HEK293 (cell line): Measurements from ENCODE around the gene KCNJ11.

Experiments used
- CTCF ChIA-PET: fragments of 350-600 bp; formaldehyde crosslinking; extraction: SDS; loops from one replicate; lab custom pipeline; 2021; ENCODE audit warnings: antibody characterized with exemption; lab: Yijun Ruan, JAX
- POLR2A ChIA-PET: fragments of 300-600 bp; formaldehyde crosslinking; extraction: SDS; loops from one replicate; lab custom pipeline; 2020; ENCODE audit warnings: antibody characterized with exemption, inconsistent platforms; lab: Yijun Ruan, JAX
- H3K27ac ChIP-seq: fragments of 200-500 bp; sonication (Bioruptor generic); 2 replicates; pipeline ENCODE4 v1.5.1; 2014; ENCODE audit warnings: low read depth, low read length, control low read depth, inconsistent platforms; ENCODE audit errors: extremely low read depth
- H3K36me3 ChIP-seq, 2 experiments: fragments of 200-500 bp in 1 of 2; sonication (Bioruptor generic) in 1 of 2; 1 replicate in 1 of 2; 2 replicates in 1 of 2; pipeline ENCODE4 v1.5.1; 2014 to 2017; ENCODE audit warnings: inconsistent platforms in 2 of 2, low read length in 2 of 2; ENCODE audit not compliant: control insufficient read depth in 2 of 2, insufficient read depth in 1 of 2
- H3K4me1 ChIP-seq: fragments of 200-500 bp; sonication (Bioruptor generic); 2 replicates; pipeline ENCODE4 v1.5.1; 2014; ENCODE audit warnings: mild to moderate bottlenecking, low read length, inconsistent platforms; ENCODE audit not compliant: control insufficient read depth, insufficient read depth
- H3K4me3 ChIP-seq: 2 replicates; pipeline ENCODE4 v1.5.1; 2011; ENCODE audit warnings: low read depth, mild to moderate bottlenecking, control low read depth, low read length, moderate library complexity
- H3K9me3 ChIP-seq: fragments of 200-500 bp; sonication (Bioruptor generic); 2 replicates; pipeline ENCODE4 v1.5.1; 2014; ENCODE audit warnings: low read depth, low read length, inconsistent platforms; ENCODE audit not compliant: control insufficient read depth, insufficient read depth
- EGR2 ChIP-seq: fragments of 450-650 bp; formaldehyde crosslinking; IDR thresholded peaks from 2 replicates; pipeline ENCODE4 v1.5.1; 2016; ENCODE audit warnings: low read depth, missing biosample characterization, missing genetic modification characterization
- FEZF1 ChIP-seq: fragments of 450-650 bp; formaldehyde crosslinking; IDR thresholded peaks from 2 replicates; pipeline ENCODE4 v1.5.1; 2016; ENCODE audit warnings: missing biosample characterization, missing genetic modification characterization
- HOXD13 ChIP-seq: sonication (generic); formaldehyde crosslinking; IDR thresholded peaks from 2 replicates; pipeline ENCODE4 v1.8.0; 2022; ENCODE audit warnings: missing genetic modification reagents, borderline replicate concordance
- OSR2 ChIP-seq: fragments of 450-650 bp; formaldehyde crosslinking; IDR thresholded peaks from 2 replicates; pipeline ENCODE4 v1.5.1; 2016; ENCODE audit warnings: missing biosample characterization, missing genetic modification characterization
- SCRT2 ChIP-seq: fragments of 450-650 bp; formaldehyde crosslinking; IDR thresholded peaks from 2 replicates; pipeline ENCODE4 v1.5.1; 2016; ENCODE audit warnings: missing biosample characterization, missing genetic modification characterization
- ZBTB17 ChIP-seq: fragments of 450-650 bp; formaldehyde crosslinking; IDR thresholded peaks from 2 replicates; pipeline ENCODE4 v1.5.1; 2016; ENCODE audit warnings: missing biosample characterization, missing genetic modification characterization
- ZBTB21 ChIP-seq: fragments of 450-650 bp; formaldehyde crosslinking; IDR thresholded peaks from 2 replicates; pipeline ENCODE4 v1.5.1; 2017; ENCODE audit warnings: missing biosample characterization, missing genetic modification characterization
- ZFHX2 ChIP-seq: fragments of 450-650 bp; formaldehyde crosslinking; conservative IDR thresholded peaks from 2 replicates; pipeline ENCODE4 v1.5.1; 2016; ENCODE audit warnings: missing biosample characterization, missing genetic modification characterization
- ZNF133 ChIP-seq: fragments of 450-650 bp; formaldehyde crosslinking; IDR thresholded peaks from 2 replicates; pipeline ENCODE4 v1.5.1; 2016; ENCODE audit warnings: missing biosample characterization, missing genetic modification characterization
- ZNF138 ChIP-seq: fragments of 450-650 bp; formaldehyde crosslinking; IDR thresholded peaks from 2 replicates; pipeline ENCODE4 v1.5.1; 2016; ENCODE audit warnings: missing biosample characterization, missing genetic modification characterization, borderline replicate concordance
- ZNF221 ChIP-seq: fragments of 450-650 bp; formaldehyde crosslinking; IDR thresholded peaks from 2 replicates; pipeline ENCODE4 v1.5.1; 2017; ENCODE audit warnings: missing biosample characterization, missing genetic modification characterization, borderline replicate concordance
- ZNF23 ChIP-seq: fragments of 450-650 bp; formaldehyde crosslinking; IDR thresholded peaks from 2 replicates; pipeline ENCODE4 v1.5.1; 2016; ENCODE audit warnings: missing biosample characterization, missing genetic modification characterization, borderline replicate concordance
- ZNF24 ChIP-seq: fragments of 450-650 bp; formaldehyde crosslinking; IDR thresholded peaks from 2 replicates; pipeline ENCODE4 v1.5.1; 2016; ENCODE audit warnings: missing biosample characterization, missing genetic modification characterization
- ZNF433 ChIP-seq: fragments of 450-650 bp; formaldehyde crosslinking; IDR thresholded peaks from 2 replicates; pipeline ENCODE4 v1.5.1; 2016; ENCODE audit warnings: missing biosample characterization, missing genetic modification characterization, low read depth
- ZNF664 ChIP-seq: fragments of 450-650 bp; formaldehyde crosslinking; IDR thresholded peaks from 2 replicates; pipeline ENCODE4 v1.5.1; 2016; ENCODE audit warnings: missing biosample characterization, missing genetic modification characterization
- ZNF768 ChIP-seq: fragments of 450-650 bp; formaldehyde crosslinking; IDR thresholded peaks from 2 replicates; pipeline ENCODE4 v1.5.1; 2018; ENCODE audit warnings: missing biosample characterization, mild to moderate bottlenecking, missing genetic modification characterization
- ZSCAN30 ChIP-seq: fragments of 450-650 bp; IDR thresholded peaks from 2 replicates; pipeline ENCODE4 v1.5.1; 2018; ENCODE audit warnings: missing biosample characterization, mild to moderate bottlenecking, missing genetic modification characterization, moderate library complexity
- TF ChIP-seq, protein P1 (sequence below): fragments of 450-650 bp; formaldehyde crosslinking; IDR thresholded peaks from 2 replicates; pipeline ENCODE4 v1.5.1; 2016; ENCODE audit warnings: missing biosample characterization, missing genetic modification characterization
- TF ChIP-seq, protein P2 (sequence below): fragments of 450-650 bp; formaldehyde crosslinking; IDR thresholded peaks from 2 replicates; pipeline ENCODE4 v1.5.1; 2016; ENCODE audit warnings: missing biosample characterization, missing genetic modification characterization
- TF ChIP-seq, protein P3 (sequence below): IDR thresholded peaks from 2 replicates; pipeline ENCODE4 v1.6.1; 2011; ENCODE audit warnings: mild to moderate bottlenecking, low read depth, low read length, borderline replicate concordance

Gene KCNJ11

DNA sequence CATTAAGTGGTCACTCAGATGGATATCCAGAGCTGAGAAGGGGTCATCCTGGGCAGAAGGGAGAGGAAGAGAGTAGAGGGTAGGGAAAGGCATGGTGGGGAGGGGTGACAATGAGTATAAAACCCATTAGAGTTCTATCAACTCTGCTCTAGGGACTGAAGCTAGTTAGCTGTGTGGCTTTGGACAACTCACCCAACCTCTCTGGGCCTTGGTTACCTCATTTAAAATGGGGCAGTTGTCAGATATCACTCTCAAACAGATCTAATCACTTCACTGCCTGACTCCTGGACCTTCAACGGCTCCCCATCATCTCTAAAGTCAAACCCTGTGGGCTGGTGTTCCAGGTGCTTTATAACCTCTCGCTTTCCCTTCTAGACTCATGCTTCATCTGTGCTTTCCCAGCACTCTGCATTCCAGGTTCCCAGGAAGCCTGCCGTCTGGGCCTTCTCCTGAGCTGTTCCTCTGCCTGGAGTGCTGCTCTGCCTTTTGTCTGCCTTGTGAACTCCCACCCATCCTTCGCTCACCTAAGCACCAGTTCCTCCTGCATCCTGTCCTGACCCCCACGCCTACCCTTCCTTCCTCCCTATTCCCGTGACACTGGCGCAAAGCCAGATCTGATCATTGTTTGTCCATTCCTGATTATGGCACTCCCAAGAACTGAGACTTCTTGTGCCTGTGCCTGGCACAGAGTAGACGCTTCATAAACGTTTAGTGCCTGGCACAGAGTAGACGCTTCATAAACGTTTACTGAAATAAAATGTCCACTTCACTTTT, 22.3 kb upstream of the KCNJ11 start:
- CTCF ChIA-PET = interaction anchor here (1.1 to 1.7 kb wide), 2 partner anchors 24 to 83 kb away, joined by 3 to 5 read pairs; no protein-coding TSS in a partner anchor
- Histone ChIP-seq H3K4me3 (no peak overlapping the region), H3K9me3 (no peaks in the 10 kb centered on the region), H3K4me1 (peaks cover 3% of the 10 kb centered on the region; the same call in 1 of the 2 replicates), H3K36me3 (no peaks in the 10 kb centered on the region), H3K27ac (no peak overlapping the region)
- POLR2A ChIA-PET = no interaction called here
- TF ChIP-seq FEZF1 (tag by site-specific recombination) (peak; percentile 38; the same call in 1 of the 2 replicates), EGR2 (peak; percentile 69), ZNF23 (tag by site-specific recombination) (no peak), ZNF664 (tag by site-specific recombination) (0 out of 2 replicates have a peak, but pooled peaks have one; percentile 17), ZFHX2 (tag by site-specific recombination) (peak; percentile 62), ZBTB17 (0 out of 2 replicates have a peak, but pooled peaks have one; percentile 22), ZNF768 (peak; percentile 60; the same call in 1 of the 2 replicates)
- TF ChIP-seq, protein P1, sequence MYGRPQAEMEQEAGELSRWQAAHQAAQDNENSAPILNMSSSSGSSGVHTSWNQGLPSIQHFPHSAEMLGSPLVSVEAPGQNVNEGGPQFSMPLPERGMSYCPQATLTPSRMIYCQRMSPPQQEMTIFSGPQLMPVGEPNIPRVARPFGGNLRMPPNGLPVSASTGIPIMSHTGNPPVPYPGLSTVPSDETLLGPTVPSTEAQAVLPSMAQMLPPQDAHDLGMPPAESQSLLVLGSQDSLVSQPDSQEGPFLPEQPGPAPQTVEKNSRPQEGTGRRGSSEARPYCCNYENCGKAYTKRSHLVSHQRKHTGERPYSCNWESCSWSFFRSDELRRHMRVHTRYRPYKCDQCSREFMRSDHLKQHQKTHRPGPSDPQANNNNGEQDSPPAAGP (tag by site-specific recombination) = no peak

DNA sequence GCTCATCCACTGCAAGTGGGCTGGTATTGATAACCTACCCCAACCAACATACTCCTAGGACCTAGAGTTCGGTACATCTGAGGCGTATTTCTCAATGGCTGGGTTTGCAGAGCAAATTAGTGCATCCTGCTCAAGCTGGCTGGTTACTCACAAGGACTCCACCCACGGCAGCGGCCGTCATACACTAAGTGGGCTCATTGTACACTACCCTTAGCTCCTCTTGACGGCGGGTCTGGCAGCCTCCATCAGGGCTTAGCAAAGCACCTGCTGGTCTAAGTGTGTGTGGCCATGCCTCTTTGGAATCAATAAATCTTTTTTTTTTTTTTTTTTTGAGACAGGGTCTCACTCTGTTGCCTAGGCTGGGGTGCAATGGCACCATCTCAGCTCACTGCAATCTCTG, 20.2 kb upstream of the KCNJ11 start:
- CTCF ChIA-PET = interaction anchor here (0.7 to 1.9 kb wide), 2 partner anchors 65 to 178 kb away, joined by 3 to 7 read pairs; no protein-coding TSS in a partner anchor
- H3K27ac ChIP-seq = no peak overlapping the region
- POLR2A ChIA-PET = no interaction called here
- H3K36me3 ChIP-seq = no peaks in the 10 kb centered on the region
- H3K4me3 ChIP-seq = no peak overlapping the region
- no peaks in the 10 kb centered on the region for H3K9me3 ChIP-seq
- H3K4me1 ChIP-seq = peaks cover 5% of the 10 kb centered on the region; the same call in 1 of the 2 replicates
- TF ChIP-seq ZNF433 = no peak
- no peak for TF ChIP-seq HOXD13 (CRISPR knock-in tag)
- no peak for TF ChIP-seq ZNF138 (tag by site-specific recombination)
- TF ChIP-seq ZNF24 (tag by site-specific recombination) = no peak
- no peak for TF ChIP-seq OSR2 (tag by site-specific recombination)
- TF ChIP-seq FEZF1 (tag by site-specific recombination) = no peak
- TF ChIP-seq ZBTB21 (tag by site-specific recombination) = no peak
- TF ChIP-seq SCRT2 (tag by site-specific recombination) = no peak
- no peak for TF ChIP-seq ZNF221
- TF ChIP-seq, protein P2, sequence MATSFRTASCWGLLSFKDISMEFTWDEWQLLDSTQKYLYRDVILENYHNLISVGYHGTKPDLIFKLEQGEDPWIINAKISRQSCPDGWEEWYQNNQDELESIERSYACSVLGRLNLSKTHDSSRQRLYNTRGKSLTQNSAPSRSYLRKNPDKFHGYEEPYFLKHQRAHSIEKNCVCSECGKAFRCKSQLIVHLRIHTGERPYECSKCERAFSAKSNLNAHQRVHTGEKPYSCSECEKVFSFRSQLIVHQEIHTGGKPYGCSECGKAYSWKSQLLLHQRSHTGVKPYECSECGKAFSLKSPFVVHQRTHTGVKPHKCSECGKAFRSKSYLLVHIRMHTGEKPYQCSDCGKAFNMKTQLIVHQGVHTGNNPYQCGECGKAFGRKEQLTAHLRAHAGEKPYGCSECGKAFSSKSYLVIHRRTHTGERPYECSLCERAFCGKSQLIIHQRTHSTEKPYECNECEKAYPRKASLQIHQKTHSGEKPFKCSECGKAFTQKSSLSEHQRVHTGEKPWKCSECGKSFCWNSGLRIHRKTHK (tag by site-specific recombination) = no peak
- TF ChIP-seq ZNF133 = no peak
- no peak for TF ChIP-seq ZSCAN30 (tag by site-specific recombination)
- TF ChIP-seq, protein P3, sequence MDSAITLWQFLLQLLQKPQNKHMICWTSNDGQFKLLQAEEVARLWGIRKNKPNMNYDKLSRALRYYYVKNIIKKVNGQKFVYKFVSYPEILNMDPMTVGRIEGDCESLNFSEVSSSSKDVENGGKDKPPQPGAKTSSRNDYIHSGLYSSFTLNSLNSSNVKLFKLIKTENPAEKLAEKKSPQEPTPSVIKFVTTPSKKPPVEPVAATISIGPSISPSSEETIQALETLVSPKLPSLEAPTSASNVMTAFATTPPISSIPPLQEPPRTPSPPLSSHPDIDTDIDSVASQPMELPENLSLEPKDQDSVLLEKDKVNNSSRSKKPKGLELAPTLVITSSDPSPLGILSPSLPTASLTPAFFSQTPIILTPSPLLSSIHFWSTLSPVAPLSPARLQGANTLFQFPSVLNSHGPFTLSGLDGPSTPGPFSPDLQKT = no peak
